Mesenchymal stem cell (in vitro differentiated cells and primary cell): ENCODE measurements around the gene TRIM54.

ENCODE experiments used
- DNase-seq: peaks from one replicate; pipeline ENCODE4 v3.0.0-alpha.2; 2013
- H2AFZ ChIP-seq: one replicate; pipeline ENCODE4 v1.6.1; 2013; ENCODE audit warnings: low read depth, mild to moderate bottlenecking, control low read depth, inconsistent platforms, low read length, moderate library complexity
- H2AK5ac ChIP-seq: 2 replicates; pipeline ENCODE4 v1.6.1; 2013; ENCODE audit warnings: low read length, moderate library complexity, mild to moderate bottlenecking, inconsistent platforms; ENCODE audit not compliant: severe bottlenecking
- H2BK120ac ChIP-seq: one replicate; pipeline ENCODE4 v1.6.1; 2013; ENCODE audit warnings: low read depth, mild to moderate bottlenecking, inconsistent platforms, low read length, moderate library complexity
- H2BK12ac ChIP-seq, 2 experiments: one replicate each; pipeline ENCODE4 v1.6.1; 2013; ENCODE audit warnings: inconsistent platforms in 2 of 2, low read length in 2 of 2, mild to moderate bottlenecking in 2 of 2, moderate library complexity in 2 of 2, control low read depth in 1 of 2
- H2BK15ac ChIP-seq: one replicate; pipeline ENCODE4 v1.6.1; 2013; ENCODE audit warnings: mild to moderate bottlenecking, low read depth, inconsistent platforms; ENCODE audit not compliant: poor library complexity, severe bottlenecking
- H2BK5ac ChIP-seq: 2 replicates; pipeline ENCODE4 v1.6.1; 2013; ENCODE audit warnings: low read depth, mild to moderate bottlenecking, low read length, control low read depth, inconsistent platforms; ENCODE audit not compliant: poor library complexity, severe bottlenecking
- H3K14ac ChIP-seq, 2 experiments: one replicate each; pipeline ENCODE4 v1.6.1; 2013; ENCODE audit warnings: inconsistent platforms in 2 of 2, low read length in 2 of 2, control low read depth in 1 of 2, mild to moderate bottlenecking in 1 of 2, moderate library complexity in 1 of 2
- H3K18ac ChIP-seq, 2 experiments: one replicate each; pipeline ENCODE4 v1.6.1; 2013; ENCODE audit warnings: inconsistent platforms in 2 of 2, low read length in 2 of 2, control low read depth in 1 of 2, low read depth in 1 of 2, mild to moderate bottlenecking in 1 of 2
- H3K23ac ChIP-seq, 2 experiments: one replicate each; pipeline ENCODE4 v1.6.1; 2013; ENCODE audit warnings: inconsistent platforms in 2 of 2, low read length in 2 of 2, mild to moderate bottlenecking in 2 of 2, moderate library complexity in 2 of 2, control low read depth in 1 of 2
- H3K27ac ChIP-seq: 2 replicates; pipeline ENCODE4 v1.5.1; 2013; ENCODE audit warnings: mild to moderate bottlenecking, moderate library complexity, low read length, control low read depth, inconsistent platforms; ENCODE audit not compliant: poor library complexity, severe bottlenecking
- H3K27me3 ChIP-seq, 2 experiments: 2 replicates each; pipeline versions ENCODE4 v1.6.1 to v1.7.0; 2013; ENCODE audit warnings: low read length in 2 of 2, mild to moderate bottlenecking in 2 of 2, moderate library complexity in 2 of 2, control low read depth in 1 of 2, inconsistent platforms in 1 of 2; ENCODE audit not compliant: control insufficient read depth in 1 of 2, insufficient read depth in 1 of 2
- H3K36me3 ChIP-seq, 2 experiments: 2 replicates each; pipeline versions ENCODE4 v1.6.1 to v1.7.0; 2013; ENCODE audit warnings: low read length in 2 of 2, control low read depth in 1 of 2, inconsistent platforms in 1 of 2, low read depth in 1 of 2, mild to moderate bottlenecking in 1 of 2; ENCODE audit not compliant: insufficient read depth in 2 of 2, control insufficient read depth in 1 of 2
- H3K4ac ChIP-seq, 2 experiments: one replicate each; pipeline ENCODE4 v1.6.1; 2013; ENCODE audit warnings: inconsistent platforms in 2 of 2, low read length in 2 of 2, mild to moderate bottlenecking in 2 of 2, moderate library complexity in 2 of 2, control low read depth in 1 of 2, low read depth in 1 of 2
- H3K4me1 ChIP-seq: 2 replicates; pipeline ENCODE4 v1.6.1; 2013; ENCODE audit warnings: low read depth, low read length, control low read depth; ENCODE audit not compliant: control insufficient read depth, insufficient read depth
- H3K4me2 ChIP-seq: 2 replicates; pipeline ENCODE4 v1.6.1; 2013; ENCODE audit warnings: low read length, mild to moderate bottlenecking, inconsistent platforms; ENCODE audit not compliant: poor library complexity, severe bottlenecking
- H3K4me3 ChIP-seq, 2 experiments: 2 replicates each; pipeline versions ENCODE4 v1.5.1 to v1.7.0; 2013; ENCODE audit warnings: low read length in 2 of 2, mild to moderate bottlenecking in 2 of 2, control low read depth in 1 of 2, low read depth in 1 of 2; ENCODE audit not compliant: insufficient read depth in 1 of 2
- H3K79me1 ChIP-seq: replicated peaks from 2 replicates; pipeline ENCODE4 v1.6.1; 2013; ENCODE audit warnings: mild to moderate bottlenecking, control low read depth, low read length, inconsistent platforms; ENCODE audit not compliant: poor library complexity, severe bottlenecking
- H3K9ac ChIP-seq: 2 replicates; pipeline ENCODE4 v1.7.0; 2013; ENCODE audit warnings: mild to moderate bottlenecking, low read length, moderate library complexity
- H3K9me3 ChIP-seq: 2 replicates; pipeline ENCODE4 v1.7.0; 2013; ENCODE audit warnings: mild to moderate bottlenecking, low read length; ENCODE audit not compliant: control insufficient read depth
- H4K8ac ChIP-seq: one replicate; pipeline ENCODE4 v1.6.1; 2013; ENCODE audit warnings: inconsistent platforms, mild to moderate bottlenecking, low read length, moderate library complexity
- H4K91ac ChIP-seq: one replicate; pipeline ENCODE4 v1.6.1; 2013; ENCODE audit warnings: mild to moderate bottlenecking, low read length, inconsistent platforms
- WGBS: methylation state at CpG from one replicate; pipeline ENCODE4 v1.1.7; 2013; ENCODE audit warnings: mixed read lengths; 5-methylcytosine and 5-hydroxymethylcytosine counted together

TRIM54 gene

DNA sequence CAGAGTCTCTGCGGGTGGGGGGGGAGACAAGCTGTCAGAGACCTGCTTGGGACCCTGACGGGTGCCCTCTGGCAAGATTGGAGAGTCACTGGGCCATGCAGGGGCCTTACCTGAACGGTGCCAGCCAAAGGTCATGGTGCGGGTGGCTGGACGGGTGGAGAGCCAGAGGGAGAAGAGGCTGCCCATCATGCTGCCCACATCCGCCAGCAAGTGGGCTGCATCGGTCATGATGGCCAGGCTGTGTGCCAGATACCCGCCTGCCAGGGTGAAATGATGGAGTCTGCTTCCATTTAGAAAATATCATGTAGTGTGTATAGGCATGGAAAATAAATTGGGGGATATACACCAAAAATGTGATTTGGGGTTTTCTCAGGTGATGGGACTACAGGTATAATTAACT, 24.2 kb upstream of the TRIM54 start:
- no peak overlapping the region for H3K9ac ChIP-seq
- peaks cover 62 to 76% of the 10 kb centered on the region in 2 experiments for H3K27me3 ChIP-seq
- no peak for DNase-seq
- no peak overlapping the region for H3K4ac ChIP-seq
- H3K36me3 ChIP-seq, result no peaks in the 10 kb centered on the region
- no peak overlapping the region for H2BK15ac ChIP-seq
- H3K79me1 ChIP-seq, result no peaks in the 10 kb centered on the region
- no peak overlapping the region for H3K23ac ChIP-seq
- H4K91ac ChIP-seq, result no peak overlapping the region
- H3K27ac ChIP-seq, result no peak overlapping the region
- H3K14ac ChIP-seq, result no peak overlapping the region
- no peak overlapping the region for H3K4me3 ChIP-seq
- no peaks in the 10 kb centered on the region for H3K9me3 ChIP-seq
- H3K4me1 ChIP-seq, result peaks cover 12% of the 10 kb centered on the region
- no peak overlapping the region for H2BK12ac ChIP-seq
- H2BK5ac ChIP-seq, result no peak overlapping the region
- 89% methylated on average over 8 of the region's 8 CpGs for WGBS
- H2BK120ac ChIP-seq, result no peak overlapping the region
- H3K4me2 ChIP-seq, result no peak overlapping the region
- H2AK5ac ChIP-seq, result no peak overlapping the region
- H2AFZ ChIP-seq, result no peak overlapping the region
- H3K18ac ChIP-seq, result no peak overlapping the region
- no peak overlapping the region for H4K8ac ChIP-seq

DNA sequence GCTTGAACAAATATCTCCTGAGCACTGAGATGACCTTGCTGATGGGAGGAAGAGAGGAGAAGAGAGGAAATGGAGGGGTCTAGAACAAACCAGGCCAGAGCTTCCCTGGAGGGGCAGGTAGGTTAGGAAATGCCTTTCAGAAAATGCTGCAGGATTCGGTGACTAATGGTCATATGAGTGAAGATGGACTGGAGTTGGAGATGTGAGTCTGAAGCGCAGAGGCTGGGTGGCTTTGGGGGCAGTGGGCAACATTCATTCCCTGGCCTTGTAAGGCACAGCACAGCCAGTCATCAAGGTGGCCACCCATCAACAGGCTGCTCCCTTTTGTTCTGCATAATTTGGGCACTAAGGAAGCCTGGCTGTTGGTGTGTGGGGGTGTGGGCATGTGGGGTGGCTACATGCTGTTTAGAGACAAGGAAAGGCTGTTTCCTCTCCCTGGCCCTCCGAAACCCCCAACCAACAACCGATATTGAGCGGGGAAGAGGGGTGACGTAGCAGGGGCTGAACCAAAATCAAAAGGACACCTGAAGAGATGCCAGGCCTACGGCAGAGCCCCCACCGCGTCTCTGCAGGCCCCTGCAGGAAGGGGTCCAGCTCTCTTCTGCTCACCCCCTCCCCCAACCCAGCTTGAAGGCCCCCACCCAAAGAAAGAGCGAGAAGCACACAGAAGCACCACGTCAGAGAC, 20.8 kb upstream of the TRIM54 start:
- H3K4me3 ChIP-seq, result no peak overlapping the region
- no peak for DNase-seq
- H3K4me1 ChIP-seq, result peaks cover 29% of the 10 kb centered on the region
- no peak overlapping the region for H2AK5ac ChIP-seq
- H3K79me1 ChIP-seq, result no peaks in the 10 kb centered on the region
- no peak overlapping the region for H4K91ac ChIP-seq
- no peak overlapping the region for H2AFZ ChIP-seq
- no peak overlapping the region for H3K9ac ChIP-seq
- H3K36me3 ChIP-seq, result no peaks in the 10 kb centered on the region
- H4K8ac ChIP-seq, result no peak overlapping the region
- no peak overlapping the region for H3K14ac ChIP-seq
- H3K23ac ChIP-seq, result no peak overlapping the region
- H3K27me3 ChIP-seq, result peaks cover 86 to 89% of the 10 kb centered on the region in 2 experiments
- no peak overlapping the region for H2BK15ac ChIP-seq
- no peak overlapping the region for H3K4me2 ChIP-seq
- no peak overlapping the region for H3K18ac ChIP-seq
- no peaks in the 10 kb centered on the region for H3K9me3 ChIP-seq
- WGBS, result 52% methylated on average over 10 of the region's 11 CpGs
- H2BK5ac ChIP-seq, result no peak overlapping the region
- H2BK120ac ChIP-seq, result no peak overlapping the region
- no peak overlapping the region for H2BK12ac ChIP-seq
- H3K4ac ChIP-seq, result no peak overlapping the region
- H3K27ac ChIP-seq, result no peak overlapping the region

DNA sequence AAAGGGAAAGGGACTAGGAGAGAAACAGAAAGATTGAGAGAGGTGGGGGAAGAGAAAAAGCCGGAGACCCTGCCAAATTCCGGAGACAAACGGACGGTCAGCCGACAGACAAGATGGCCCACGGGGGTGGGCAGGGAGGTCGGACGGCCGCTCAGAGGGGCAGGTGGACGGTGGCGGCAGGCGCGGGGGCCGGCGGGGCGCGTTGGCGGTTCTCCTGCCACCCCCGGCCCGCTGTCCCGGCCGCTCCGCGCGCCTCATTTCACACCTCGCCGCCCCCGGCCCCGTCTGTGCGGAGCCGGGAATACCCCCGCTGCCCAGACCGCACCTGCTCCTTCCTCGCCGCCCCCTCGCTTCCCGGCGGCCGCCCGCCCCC, 20.3 kb upstream of the TRIM54 start:
- H3K79me1 ChIP-seq, result no peaks in the 10 kb centered on the region
- H3K23ac ChIP-seq, result no peak overlapping the region
- H3K9ac ChIP-seq, result no peak overlapping the region
- H4K8ac ChIP-seq, result no peak overlapping the region
- no peak overlapping the region for H2AFZ ChIP-seq
- no peak overlapping the region for H2BK15ac ChIP-seq
- no peak overlapping the region for H3K27ac ChIP-seq
- H4K91ac ChIP-seq, result no peak overlapping the region
- no peak overlapping the region for H2BK12ac ChIP-seq
- H3K4me3 ChIP-seq, result no peak overlapping the region
- no peak overlapping the region for H2BK120ac ChIP-seq
- H3K27me3 ChIP-seq, result peaks cover 84 to 89% of the 10 kb centered on the region in 2 experiments
- H2AK5ac ChIP-seq, result no peak overlapping the region
- H3K18ac ChIP-seq, result no peak overlapping the region
- H3K9me3 ChIP-seq, result no peaks in the 10 kb centered on the region
- no peak for DNase-seq
- peaks cover 29% of the 10 kb centered on the region for H3K4me1 ChIP-seq
- 4% methylated on average over 22 of the region's 40 CpGs for WGBS
- no peak overlapping the region for H3K14ac ChIP-seq
- H3K4ac ChIP-seq, result no peak overlapping the region
- no peaks in the 10 kb centered on the region for H3K36me3 ChIP-seq
- peak overlapping the region; percentile 76 for H3K4me2 ChIP-seq
- H2BK5ac ChIP-seq, result no peak overlapping the region

DNA sequence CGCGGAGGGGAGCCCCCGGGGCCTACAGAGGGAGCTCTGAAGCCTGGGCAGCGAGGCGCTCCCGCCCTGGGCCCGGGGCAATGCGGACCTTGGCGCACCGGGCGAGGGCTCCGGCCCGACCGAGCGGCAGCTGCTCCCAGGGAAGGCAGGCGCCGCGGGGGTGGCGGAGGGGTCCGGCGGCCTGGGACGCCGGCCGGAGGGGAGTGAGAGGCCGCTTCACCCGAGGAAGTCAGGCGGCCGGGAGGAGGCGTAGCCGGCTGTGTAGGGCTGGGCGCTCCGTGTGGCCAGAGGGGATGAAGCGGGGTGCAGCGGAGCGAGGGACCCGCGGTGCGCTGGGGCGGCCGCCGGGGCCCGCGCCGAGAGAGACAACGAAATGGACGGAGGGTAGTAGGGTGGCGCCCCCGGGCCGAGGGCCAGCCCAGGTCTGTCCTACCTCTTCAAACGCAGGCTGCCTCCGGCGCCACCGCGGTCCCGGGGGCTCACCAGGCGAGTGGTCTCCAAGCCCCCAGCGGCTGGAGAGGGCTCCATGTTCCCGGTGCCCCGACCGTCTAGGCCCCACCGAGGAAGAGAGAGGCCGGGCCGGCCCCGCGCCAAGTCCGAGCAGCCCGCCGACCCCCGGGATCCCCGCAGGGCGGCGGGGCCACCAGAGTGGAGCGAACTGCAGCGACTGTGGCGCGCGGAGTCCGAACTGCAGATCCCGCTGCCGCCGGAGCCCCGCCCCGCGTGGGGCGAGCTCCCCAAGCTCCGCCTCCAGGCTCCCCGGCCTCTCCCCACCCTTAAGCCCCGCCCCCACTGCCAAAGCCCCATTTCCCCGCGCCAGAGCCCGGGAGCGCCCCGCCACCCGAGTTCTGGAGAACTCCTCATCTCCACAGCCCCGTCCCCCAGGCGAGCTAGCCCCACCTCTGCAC, 19.6 kb upstream of the TRIM54 start, which contains the start of gene SLC30A3:
SLC30A3 (minus strand) TSS at position 669 of the 908 bp plus-strand sequence; CDS start at position 528, 141 bp downstream.
- DNase-seq, result peak; percentile 47
- 1% methylated on average over 77 of the region's 96 CpGs for WGBS
- no peak within 1 kb of the TSS for H2AK5ac ChIP-seq
- peak within 1 kb of the TSS; percentile 76 for H3K4me2 ChIP-seq
- H3K79me1 ChIP-seq, result no peaks in the 10 kb centered on the region
- H2BK120ac ChIP-seq, result no peak within 1 kb of the TSS
- H2AFZ ChIP-seq, result no peak within 1 kb of the TSS
- H3K36me3 ChIP-seq, result no peaks in the 10 kb centered on the region
- peak within 1 kb of the TSS; percentile 33 to 58 for H3K4me3 ChIP-seq
- H3K4ac ChIP-seq, result no peak within 1 kb of the TSS
- H4K8ac ChIP-seq, result no peak within 1 kb of the TSS
- no peak within 1 kb of the TSS for H3K14ac ChIP-seq
- H3K4me1 ChIP-seq, result peaks cover 29% of the 10 kb centered on the region
- peaks cover 83 to 89% of the 10 kb centered on the region in 2 experiments for H3K27me3 ChIP-seq
- no peak within 1 kb of the TSS for H2BK12ac ChIP-seq
- no peak within 1 kb of the TSS for H3K18ac ChIP-seq
- H3K23ac ChIP-seq, result peak within 1 kb of the TSS in 1 of 2 experiments; percentile 63
- H2BK5ac ChIP-seq, result no peak within 1 kb of the TSS
- H4K91ac ChIP-seq, result no peak within 1 kb of the TSS
- no peak within 1 kb of the TSS for H3K9ac ChIP-seq
- no peak within 1 kb of the TSS for H3K27ac ChIP-seq
- no peak within 1 kb of the TSS for H2BK15ac ChIP-seq
- no peaks in the 10 kb centered on the region for H3K9me3 ChIP-seq
